Central memory CD4-positive, alpha-beta T cell (primary cell): ENCODE data around the gene AAR2.

Experiments
- DNase-seq: peaks from one replicate; pipeline ENCODE4 v3.0.0; 2022

AAR2 gene

DNA sequence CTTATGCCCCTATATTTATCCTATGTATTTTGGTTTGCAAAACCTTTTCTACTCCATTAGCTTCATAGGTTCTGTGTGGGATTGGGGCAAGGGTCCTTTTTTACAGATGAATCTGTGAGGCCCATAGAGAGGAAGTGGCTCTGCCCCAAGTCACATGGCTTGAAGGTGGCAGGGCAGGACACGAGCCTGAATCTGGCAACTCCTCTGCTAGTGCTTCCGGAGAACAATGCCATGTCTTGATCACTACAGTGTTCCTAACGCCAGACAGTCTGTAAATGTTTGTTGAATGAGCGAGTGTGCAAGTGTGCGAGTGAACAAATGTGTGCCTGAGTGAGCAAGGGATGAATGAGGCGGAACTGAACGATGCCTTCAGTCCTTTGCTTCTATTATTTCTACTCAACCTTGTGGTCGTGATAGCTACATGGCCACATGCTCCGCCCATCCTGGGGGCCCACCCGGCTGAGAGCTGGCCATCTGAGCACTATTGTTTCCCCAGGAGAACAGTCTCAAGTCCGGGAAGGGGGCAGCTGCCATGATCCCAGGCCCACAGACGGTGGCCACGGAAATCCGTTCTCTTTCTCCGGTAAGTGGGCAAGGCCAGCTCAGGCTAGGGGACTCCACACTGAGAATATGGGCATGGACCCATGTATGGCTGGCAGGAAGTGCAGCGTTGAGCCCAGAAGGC, 17.8 kb upstream of the AAR2 start:
- no peak for DNase-seq

DNA sequence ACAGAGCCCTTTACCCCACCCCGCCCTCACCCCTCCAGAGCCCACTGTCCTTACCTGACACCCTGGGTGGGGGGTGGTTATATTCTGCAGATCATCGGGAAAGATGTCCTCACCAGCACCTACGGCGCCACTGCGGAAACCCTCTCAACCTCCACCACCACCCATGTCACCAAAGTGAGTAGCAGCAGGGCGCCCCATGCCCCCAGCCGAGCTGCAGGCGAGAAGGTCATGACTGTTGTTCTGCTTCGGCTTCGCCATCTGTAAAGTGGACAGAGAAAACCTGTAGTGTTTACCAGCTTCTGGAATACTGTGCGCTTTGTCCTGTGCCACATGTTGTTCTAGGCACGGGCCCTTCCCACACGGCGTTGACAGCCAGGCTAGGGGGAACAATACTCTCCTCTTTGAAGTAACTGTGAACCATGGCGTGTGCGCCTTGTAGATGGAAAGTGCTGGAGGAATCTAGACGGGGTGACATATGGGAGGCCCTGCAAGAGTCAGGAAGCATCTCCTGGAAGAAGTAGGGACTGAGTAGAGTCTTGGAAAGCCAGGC, 16.5 kb upstream of the AAR2 start:
- DNase-seq, result no peak

DNA sequence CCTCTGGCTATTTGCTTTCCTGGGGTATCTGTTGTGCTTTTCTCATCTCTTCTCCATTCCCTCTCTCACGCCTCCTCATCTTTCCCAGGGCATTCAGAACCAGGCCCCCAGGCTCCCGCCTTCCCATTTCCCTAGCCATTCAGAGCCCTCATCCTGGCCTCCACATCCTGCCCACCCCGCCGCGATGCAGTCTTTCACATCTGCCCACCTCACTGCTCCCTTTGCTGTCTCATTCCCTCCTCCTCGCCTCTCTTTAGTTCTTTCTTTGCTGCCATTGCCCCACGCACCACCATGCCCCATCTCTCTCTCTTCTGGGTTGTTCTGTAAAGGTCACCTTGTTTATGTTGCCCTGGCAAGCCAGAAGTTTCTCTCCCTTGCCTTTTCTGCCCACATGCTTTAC, 10.6 kb upstream of the AAR2 start:
- DNase-seq, result no peak

DNA sequence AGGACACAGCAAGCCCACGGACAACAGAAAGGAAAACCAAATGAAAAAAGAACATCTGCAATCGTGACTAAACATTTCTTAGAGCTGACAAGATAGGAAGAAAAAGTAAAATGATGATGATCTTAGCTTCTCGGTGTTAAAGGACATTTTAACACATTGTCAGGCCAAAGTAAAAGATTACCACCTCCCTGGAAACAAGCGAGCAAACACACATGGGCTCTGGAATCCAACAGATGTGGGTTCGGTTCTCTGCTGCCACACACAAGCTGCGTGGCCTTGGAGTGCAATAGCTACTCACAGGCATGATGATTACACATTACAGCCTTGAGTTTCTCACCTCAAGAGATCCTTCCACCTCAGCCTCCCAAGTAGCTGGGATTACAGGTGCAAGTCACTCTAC, 7.5 kb upstream of the AAR2 start:
- no peak for DNase-seq

DNA sequence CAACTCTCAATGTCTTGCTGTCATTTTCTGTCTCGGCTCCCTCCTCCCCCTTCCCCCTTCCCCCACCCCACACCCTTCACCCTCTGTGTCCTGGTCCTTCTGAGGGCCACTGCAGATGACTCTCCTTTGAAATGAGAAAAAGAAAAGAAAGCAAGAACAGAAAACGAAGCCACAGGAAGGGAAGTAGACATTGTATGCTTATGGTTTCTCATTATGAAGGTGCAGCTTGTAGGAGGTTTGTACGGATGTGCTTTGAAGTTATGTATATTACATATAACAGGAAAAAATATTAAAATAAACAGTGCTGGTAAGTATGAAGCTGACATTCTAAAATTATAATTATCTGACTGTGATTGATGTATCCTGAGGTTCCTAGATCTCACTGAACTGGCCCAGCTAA, 6.3 kb upstream of the AAR2 start:
- DNase-seq, result no peak

DNA sequence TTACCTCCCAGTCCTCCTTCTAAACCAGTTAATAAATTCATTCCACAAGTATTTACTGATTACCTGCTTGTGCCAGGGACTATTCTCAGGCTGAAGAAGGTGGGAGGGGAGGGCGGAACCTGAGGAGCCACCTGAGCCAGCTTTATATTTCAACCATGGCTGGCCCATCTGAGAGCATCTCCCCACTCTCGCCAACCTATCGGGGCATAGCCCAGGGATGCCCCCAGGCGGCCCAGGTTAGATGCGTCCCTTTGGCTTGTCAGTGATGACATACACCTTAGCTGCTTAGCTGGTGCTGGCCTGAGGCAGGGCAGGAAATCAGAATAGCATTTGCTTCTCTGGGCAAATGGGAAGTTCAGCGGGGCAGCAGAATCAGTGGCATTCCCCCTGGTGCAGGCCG, 4.9 kb upstream of the AAR2 start:
- no peak for DNase-seq

DNA sequence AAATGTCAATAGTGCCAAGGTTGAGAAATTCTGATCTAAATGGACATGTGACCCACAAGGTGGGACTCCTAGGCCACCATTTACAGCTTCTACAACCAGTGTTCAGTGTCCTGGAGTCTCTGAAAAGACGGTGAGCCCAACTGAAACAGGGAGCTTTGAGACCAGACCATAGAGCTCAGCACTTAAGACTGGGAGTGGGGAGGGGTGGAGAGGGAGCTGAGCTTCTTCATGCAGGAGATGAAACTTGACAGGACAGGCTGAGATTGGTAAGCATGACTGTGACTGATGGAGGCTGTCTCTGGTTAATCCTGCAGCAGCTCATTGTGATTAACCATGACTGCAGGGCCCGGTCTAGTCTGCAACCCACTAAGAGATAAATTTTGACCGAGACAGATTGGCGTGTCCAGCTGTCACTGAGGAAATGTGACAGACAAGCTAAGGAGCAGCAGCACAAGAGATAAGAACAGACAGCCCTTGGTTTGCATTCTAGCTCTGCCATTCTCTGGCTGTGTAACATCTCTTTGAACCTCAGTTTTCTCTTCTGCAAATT, 1.4 kb upstream of the AAR2 start:
- DNase-seq, result no peak

DNA sequence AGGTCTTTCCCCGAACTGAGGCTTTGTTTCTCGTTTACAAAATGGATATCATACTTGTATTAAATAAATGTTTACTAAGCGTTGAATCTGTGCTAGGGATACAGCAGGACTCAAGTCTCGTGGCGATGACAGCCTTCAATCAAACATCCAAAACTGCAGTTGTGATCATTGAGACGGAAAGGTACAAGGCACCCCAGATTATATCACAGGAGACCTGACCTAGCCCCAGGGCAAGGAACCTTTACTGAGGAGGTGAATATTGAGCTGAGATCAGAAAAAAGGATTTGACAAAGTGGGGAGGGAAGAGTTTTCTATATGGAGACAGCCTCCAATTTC, 476 bp downstream of the AAR2 start:
- no peak for DNase-seq

DNA sequence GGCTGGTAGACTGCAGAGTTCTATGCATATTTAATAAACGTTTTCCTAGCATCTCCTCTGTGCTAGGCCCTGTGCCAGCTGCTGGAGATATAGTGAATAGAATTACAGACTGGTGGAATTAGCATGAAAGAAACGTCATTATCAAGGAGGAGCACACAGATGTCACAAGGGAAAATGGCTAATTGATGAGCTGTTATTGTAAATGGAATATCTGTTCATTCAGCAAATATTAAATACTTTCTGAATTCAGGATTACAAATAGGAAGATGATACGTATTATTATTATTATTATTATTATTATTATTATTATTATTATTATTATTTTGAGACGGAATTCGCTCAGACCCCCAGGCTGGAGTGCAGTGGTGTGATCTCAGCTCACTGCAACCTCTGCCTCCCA, 1.2 kb downstream of the AAR2 start:
- DNase-seq, result no peak

DNA sequence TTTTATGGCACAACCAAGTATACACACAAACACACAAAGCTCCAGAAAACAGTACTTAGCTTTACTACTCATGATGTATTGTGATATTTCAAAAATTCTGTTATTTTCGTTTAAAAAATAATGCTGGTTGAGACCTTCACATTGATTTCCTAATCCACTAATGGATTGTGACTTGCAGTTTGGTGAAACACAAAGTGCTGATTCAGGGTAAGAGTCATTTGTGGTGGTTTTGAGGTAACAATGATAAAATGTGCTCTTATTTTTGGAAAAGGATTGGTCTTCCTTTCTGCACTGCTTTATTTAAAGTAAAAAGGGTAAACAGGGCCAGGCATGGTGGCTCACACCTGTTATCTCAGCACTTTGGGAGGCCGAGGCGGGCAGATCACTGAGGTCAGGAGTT, 1.9 kb downstream of the AAR2 start:
- no peak for DNase-seq

DNA sequence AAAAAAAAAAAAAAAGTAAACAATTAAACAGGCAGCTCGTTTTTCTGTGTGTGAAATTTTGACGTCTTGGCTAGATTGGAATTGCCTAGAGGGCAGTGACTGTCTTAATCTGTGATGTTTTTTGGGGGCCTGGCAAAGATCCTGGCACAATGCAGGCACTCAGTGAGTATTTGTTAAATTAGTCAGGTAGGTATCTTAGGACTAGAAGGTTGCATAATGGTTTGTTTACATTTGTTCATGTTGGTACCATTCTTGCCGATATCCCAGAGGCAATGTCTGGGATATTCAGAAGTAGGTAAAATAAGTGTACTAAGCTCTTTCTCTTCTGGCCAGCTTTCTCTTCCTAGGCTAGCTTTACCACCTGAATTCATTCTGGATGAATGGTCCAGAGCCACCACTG, 2.5 kb downstream of the AAR2 start:
- DNase-seq, result no peak

DNA sequence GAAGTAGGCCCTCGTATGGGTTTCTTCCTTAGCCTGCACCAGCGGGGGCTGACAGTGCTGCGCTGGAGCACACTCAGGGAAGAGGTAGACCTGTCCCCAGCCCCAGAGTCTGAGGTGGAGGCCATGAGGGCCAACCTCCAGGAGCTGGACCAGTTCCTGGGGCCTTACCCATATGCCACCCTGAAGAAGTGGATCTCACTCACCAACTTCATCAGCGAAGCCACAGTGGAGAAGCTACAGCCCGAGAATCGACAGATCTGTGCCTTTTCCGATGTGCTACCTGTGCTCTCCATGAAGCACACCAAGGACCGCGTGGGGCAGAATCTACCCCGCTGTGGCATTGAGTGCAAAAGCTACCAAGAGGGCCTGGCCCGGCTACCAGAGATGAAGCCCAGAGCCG, 3.8 kb downstream of the AAR2 start:
- no peak for DNase-seq

DNA sequence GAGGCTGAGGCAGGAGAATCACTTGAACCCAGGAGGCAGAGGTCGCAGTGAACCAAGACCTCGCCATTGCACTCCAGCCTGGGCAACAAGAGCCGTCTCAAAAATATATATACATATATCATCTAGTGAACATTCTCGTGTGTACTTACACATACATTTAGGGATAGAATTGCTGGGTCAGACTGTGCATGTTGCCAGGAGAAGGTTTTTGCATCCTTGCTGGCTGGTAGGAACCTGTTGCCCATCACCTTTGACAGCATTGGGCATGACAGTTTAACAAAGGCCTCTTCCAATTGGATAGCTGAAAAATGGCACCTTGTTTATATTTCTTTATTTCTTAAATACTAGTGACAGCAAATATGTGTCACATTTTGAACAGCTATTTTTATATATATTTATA, 5.4 kb downstream of the AAR2 start:
- no peak for DNase-seq

DNA sequence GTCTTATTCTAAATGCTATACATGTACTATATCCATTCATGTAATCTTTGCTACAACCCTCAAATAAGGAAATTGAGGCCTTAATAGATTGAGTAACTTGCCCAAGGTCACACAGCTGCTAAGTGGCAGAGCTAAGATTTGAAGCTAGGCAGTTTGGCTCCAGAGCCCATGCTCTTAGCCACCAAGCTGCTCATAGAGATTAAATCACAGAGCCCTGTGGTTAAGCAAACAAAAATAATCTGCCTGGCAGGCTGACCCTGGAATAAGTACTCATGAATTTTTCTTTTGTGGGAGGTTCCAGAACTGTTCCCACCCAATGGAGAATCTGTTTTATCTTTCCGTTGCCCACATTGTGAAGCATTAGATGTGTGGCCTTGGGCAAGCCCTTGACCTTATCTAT, 7.4 kb downstream of the AAR2 start:
- DNase-seq, result no peak

DNA sequence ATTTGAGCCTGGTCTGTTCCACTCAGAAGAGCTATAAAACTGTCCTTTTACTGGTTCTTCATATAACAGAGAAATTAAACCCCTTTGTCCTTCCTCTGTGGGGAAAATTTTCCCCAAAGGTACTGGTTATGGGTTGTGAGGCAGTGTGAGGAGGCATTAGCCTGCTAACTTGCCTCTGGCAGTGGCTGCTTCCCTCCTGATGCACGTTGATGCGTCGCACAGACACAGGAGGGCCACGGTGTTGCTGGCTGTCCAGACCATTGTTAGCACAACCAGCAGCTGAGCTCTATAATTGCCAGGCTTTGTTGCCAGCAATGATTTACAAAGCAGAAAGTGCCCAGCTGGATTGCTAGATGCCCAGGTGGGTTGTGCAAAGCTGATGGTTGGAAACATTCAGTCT, 10.1 kb downstream of the AAR2 start:
- DNase-seq, result no peak

DNA sequence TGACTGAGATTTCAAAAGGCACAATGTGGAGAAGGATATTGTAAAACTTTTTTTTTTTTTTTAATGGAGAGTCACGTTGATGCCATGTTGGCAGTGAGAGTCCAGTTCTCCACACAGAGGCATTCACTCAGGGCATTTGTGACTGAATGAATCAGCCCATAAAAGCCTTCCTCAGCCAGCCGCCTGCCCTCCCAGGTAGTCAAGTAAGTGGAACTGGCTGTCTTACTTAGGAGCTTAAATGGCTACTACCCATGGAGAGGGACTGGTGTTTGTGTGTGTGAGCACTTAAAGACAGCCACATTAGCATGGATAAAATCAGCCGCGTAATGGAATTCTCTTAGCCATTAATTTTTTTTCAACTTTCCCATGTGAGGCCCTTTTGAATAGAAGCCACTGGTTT, 12.6 kb downstream of the AAR2 start:
- no peak for DNase-seq

DNA sequence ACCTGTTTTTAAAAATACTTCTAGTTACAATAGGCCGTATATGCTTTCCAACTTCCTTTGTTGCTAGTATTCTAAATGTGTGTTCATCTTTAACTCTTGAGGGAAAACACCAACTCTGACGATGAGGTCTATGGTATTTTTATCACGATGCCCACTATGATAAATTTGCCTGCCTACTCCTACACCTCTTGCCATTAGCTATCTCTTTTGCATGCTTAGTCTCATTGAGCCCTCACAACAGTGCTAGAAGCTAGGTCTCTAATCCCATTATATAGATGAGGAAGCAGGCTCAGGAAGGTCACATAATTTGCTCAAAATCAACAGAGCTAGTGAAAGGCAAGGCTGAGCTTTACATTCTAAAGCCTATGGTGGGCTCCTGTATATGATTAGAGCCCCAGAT, 13.2 kb downstream of the AAR2 start:
- no peak for DNase-seq

DNA sequence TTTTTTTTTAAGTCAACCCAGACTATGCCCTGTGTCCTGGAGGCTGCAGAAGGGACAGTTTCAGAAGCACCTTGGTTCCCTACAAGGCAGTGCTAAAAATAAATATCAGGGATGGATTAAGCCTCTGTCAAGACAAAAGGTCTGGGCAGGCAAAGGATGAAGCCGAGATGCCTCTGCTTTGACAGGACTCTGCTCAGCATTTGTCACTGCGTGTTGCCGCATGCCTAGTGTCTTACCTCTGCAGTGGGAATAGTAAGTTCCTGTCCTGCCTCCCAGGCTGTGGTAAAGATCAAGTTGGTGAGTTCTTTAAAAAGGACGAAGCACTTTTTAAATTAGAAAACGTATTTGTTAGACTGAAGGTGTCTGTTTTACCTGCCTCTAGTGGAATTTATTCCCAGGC, 15.1 kb downstream of the AAR2 start:
- no peak for DNase-seq

DNA sequence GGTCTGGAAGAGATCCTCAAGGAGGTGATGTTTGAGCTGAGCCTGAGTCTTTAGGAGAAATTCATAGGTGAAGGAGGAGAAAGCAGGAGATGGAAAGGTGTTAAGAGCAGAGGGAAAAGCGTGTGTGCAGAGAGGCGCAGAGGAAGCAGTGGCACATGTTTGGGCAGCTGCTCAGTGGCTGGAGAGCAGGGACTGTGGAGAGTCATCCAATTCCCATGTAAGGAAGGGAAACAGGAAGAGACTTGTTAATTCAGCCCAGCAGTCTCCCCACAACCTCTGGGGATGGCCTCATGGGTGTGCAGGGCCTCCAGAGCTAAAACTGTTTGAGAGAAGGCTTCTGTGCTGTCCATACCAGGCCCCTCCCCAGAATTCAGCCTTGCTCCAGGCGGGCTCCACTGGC, 16.2 kb downstream of the AAR2 start:
- DNase-seq, result no peak

DNA sequence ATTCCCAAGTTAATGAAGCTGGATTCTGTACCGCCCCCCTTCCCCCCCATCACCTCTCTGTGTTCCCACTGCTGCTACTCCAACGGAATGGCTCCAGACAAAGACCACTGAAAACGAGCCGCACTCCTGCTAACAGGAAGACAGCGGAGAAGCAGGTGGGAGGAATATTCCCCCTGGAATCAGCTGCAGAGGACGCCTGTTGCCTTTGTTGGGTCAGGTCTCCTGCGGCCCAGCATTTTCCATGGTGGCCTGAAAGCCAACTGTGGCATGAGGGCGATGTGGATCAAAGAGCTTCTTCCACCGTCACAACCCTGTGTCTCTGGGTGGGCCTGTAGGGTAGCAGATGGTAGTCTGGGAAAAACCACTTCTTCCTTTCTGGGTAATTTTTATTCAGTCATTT, 16.8 kb downstream of the AAR2 start:
- DNase-seq, result no peak

DNA sequence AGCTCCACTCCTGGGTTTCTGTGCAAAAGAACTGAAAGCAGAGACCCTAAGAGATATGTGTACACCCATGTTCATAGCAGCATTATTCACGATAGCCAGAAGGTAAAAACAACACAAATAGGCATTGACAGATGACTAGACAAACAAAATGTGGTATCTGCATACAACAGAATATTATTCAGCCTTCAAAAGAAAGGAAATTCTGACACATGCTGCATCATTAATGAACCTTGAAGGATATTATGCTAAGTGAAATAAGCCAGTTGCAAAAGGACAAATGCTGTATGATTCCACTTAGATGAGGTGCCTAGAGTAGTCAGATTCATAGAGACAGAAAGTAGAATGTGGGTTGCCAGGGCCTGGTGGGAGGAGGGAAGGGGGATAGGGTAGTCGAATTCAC, 17.8 kb downstream of the AAR2 start:
- DNase-seq, result no peak

DNA sequence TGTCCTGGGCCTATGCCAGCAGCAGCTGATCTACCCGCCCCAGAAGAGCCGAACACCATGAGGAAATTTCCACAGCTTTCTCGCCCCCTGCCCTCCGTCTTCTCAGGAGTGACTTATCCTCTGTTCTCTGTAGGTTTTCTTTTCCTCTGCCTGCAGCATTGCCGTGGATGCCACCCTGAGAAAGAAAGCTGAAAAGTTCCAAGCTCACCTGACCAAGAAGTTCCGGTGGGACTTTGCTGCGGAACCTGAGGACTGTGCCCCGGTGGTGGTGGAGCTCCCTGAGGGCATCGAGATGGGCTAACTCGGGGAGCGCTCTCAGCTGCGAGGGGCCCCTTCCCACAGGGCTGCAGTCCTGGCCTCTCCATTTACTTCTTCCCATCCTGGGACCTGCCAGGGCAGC, 19.2 kb downstream of the AAR2 start:
- no peak for DNase-seq

DNA sequence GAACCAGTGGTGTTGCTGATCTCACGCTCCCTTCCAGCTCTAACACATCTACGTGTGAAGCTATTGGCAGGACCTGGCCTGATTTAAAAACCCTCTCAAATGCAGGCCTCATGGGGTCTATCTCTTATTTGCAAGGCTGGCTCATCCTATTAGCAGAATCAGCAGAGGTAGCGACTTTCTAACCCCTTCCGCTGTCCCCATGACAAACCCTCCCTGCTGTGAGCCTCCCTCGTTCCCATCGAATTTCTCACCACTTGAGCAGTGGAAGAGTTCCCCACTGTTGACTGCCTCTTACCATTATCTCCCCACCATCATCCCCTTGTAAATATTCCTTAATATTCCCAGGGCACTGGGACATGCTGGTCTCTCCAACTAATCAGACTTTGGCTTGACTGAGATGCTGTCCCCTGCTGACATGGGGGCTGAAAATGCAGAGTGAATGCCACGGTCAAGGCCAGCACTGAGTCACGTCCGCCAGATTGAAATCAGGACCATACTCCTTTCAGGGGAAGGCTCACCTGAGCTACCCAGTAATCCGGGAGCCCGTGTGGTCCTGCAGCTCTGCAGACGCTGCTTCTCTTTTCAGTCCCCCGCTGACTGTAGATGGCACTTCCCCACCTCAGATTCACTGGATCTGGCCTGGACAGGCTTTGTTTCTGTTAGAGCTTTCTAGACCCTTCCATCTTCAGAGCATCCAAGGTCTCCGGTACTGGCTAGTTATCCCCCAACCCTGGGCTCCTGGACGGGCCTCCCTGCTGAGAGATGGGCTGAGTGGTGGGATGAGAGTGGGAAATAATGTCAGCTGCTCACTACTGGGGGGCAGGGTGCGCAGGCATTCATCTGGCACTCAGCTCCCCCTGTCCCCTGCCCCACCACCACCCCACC, 23.1 kb downstream of the AAR2 start:
- DNase-seq, result no peak

DNA sequence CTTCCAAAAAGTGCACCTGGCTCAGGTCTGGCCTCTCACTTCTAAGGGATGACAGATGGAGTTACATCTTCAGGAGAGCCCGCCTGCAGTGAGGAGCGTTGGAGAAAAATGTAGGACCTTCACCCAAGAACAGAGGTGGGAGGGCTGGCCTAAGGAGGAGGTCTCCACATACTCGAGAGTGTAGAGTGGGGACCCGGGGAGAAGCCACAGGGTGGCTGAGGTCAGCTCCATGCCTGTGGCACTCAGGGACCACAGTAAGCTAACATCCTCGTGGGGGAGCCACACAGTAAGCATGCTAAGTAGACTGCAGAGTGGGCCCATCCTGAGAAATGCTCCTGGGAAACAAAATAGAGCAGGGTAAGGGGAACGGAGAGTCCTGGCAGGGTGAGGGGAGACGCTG, 24.0 kb downstream of the AAR2 start:
- no peak for DNase-seq
